BLaER1 (cell line): ENCODE results near the gene KLF6.
A peak's percentile ranks its signal among the peaks of the same experiment; 100 is the strongest.

Experiments
- H3K27ac ChIP-seq: shearing (Covaris generic); formaldehyde crosslinking; 2 replicates; pipeline ENCODE4 v1.8.1; 2022
- H3K27me3 ChIP-seq: shearing (Covaris generic); formaldehyde crosslinking; 2 replicates; pipeline ENCODE4 v1.8.1; 2022
- H3K36me3 ChIP-seq: shearing (Covaris generic); formaldehyde crosslinking; 2 replicates; pipeline ENCODE4 v1.8.1; 2022
- H3K4me1 ChIP-seq: shearing (Covaris generic); formaldehyde crosslinking; 2 replicates; pipeline ENCODE4 v1.8.1; 2022
- H3K4me2 ChIP-seq: shearing (Covaris generic); formaldehyde crosslinking; 2 replicates; pipeline ENCODE4 v1.8.1; 2022
- H3K4me3 ChIP-seq: shearing (Covaris generic); formaldehyde crosslinking; 2 replicates; pipeline ENCODE4 v1.8.1; 2022
- H3K9ac ChIP-seq: shearing (Covaris generic); formaldehyde crosslinking; 2 replicates; pipeline ENCODE4 v1.8.1; 2022
- H3K9me3 ChIP-seq: shearing (Covaris generic); formaldehyde crosslinking; 2 replicates; pipeline ENCODE4 v1.8.1; 2022
- H4K20me1 ChIP-seq: shearing (Covaris generic); formaldehyde crosslinking; 2 replicates; pipeline ENCODE4 v1.8.1; 2022
- Cebpa-rat ChIP-seq: shearing (Covaris generic); IDR thresholded peaks from 2 replicates; pipeline ENCODE4 v1.8.1; 2022

The KLF6 gene

GRCh38 chr10:3782451-3783315, 2.3 kb downstream of the KLF6 start:
- peak overlapping the region; percentile 99 for H3K9ac ChIP-seq
- TF ChIP-seq Cebpa-rat = no peak
- H3K36me3 ChIP-seq = peaks cover 46% of the 10 kb centered on the region
- H3K4me1 ChIP-seq = peaks cover 58% of the 10 kb centered on the region
- H3K27ac ChIP-seq = peak overlapping the region; percentile 97
- peaks cover 62% of the 10 kb centered on the region for H4K20me1 ChIP-seq
- no peaks in the 10 kb centered on the region for H3K27me3 ChIP-seq
- H3K4me2 ChIP-seq = peak overlapping the region; percentile 92
- peak overlapping the region; percentile 86 for H3K4me3 ChIP-seq
- no peaks in the 10 kb centered on the region for H3K9me3 ChIP-seq

GRCh38 chr10:3782146-3782450, 2.9 kb downstream of the KLF6 start:
- Histone ChIP-seq H4K20me1 (peaks cover 68% of the 10 kb centered on the region), H3K4me1 (peaks cover 61% of the 10 kb centered on the region), H3K9ac (peak overlapping the region; percentile 99), H3K9me3 (no peaks in the 10 kb centered on the region), H3K27me3 (no peaks in the 10 kb centered on the region), H3K27ac (peak overlapping the region; percentile 97), H3K4me2 (peak overlapping the region; percentile 92), H3K4me3 (peak overlapping the region; percentile 86), H3K36me3 (peaks cover 50% of the 10 kb centered on the region)
- no peak for TF ChIP-seq Cebpa-rat

- peaks cover 72% of the 10 kb centered on the region for H4K20me1 ChIP-seq
- peak overlapping the region; percentile 97 for H3K27ac ChIP-seq
- peak overlapping the region; percentile 99 for H3K9ac ChIP-seq
- H3K9me3 ChIP-seq = no peaks in the 10 kb centered on the region
- peaks cover 64% of the 10 kb centered on the region for H3K4me1 ChIP-seq
- H3K36me3 ChIP-seq = peaks cover 55% of the 10 kb centered on the region
- peak overlapping the region; percentile 92 for H3K4me2 ChIP-seq
- H3K4me3 ChIP-seq = peak overlapping the region; percentile 86
- TF ChIP-seq Cebpa-rat = no peak
- no peaks in the 10 kb centered on the region for H3K27me3 ChIP-seq
These were observed 3.4 kb downstream of the KLF6 start for GRCh38 chr10:3781468-3782145.

- peak overlapping the region; percentile 92 for H3K4me2 ChIP-seq
- peak overlapping the region; percentile 99 for H3K9ac ChIP-seq
- H3K27me3 ChIP-seq = no peaks in the 10 kb centered on the region
- H3K4me1 ChIP-seq = peaks cover 61% of the 10 kb centered on the region
- H3K36me3 ChIP-seq = peaks cover 62% of the 10 kb centered on the region
- peaks cover 79% of the 10 kb centered on the region for H4K20me1 ChIP-seq
- no peak for TF ChIP-seq Cebpa-rat
- H3K27ac ChIP-seq = peak overlapping the region; percentile 97
- H3K4me3 ChIP-seq = peak overlapping the region; percentile 86
- no peaks in the 10 kb centered on the region for H3K9me3 ChIP-seq
These were observed 4.1 kb downstream of the KLF6 start for GRCh38 chr10:3780771-3781467.

- Histone ChIP-seq H3K27ac (0 out of 2 replicates have a peak overlapping the region, but pooled peaks have one; percentile 32), H3K4me2 (peak overlapping the region; percentile 92), H3K27me3 (no peaks in the 10 kb centered on the region), H3K4me1 (peaks cover 62% of the 10 kb centered on the region), H4K20me1 (peaks cover 87% of the 10 kb centered on the region), H3K9me3 (no peaks in the 10 kb centered on the region), H3K4me3 (peak overlapping the region; percentile 86; the same call in 1 of the 2 replicates), H3K9ac (peak overlapping the region; percentile 99; the same call in 1 of the 2 replicates), H3K36me3 (peaks cover 69% of the 10 kb centered on the region)
- TF ChIP-seq Cebpa-rat = no peak
These were observed 4.8 kb downstream of the KLF6 start for GRCh38 chr10:3780021-3780770.

GRCh38 chr10:3779158-3779741, 5.8 kb downstream of the KLF6 start:
- H3K27ac ChIP-seq = no peak overlapping the region
- H3K36me3 ChIP-seq = peaks cover 70% of the 10 kb centered on the region
- H3K4me1 ChIP-seq = peaks cover 62% of the 10 kb centered on the region
- no peak for TF ChIP-seq Cebpa-rat
- no peaks in the 10 kb centered on the region for H3K9me3 ChIP-seq
- H4K20me1 ChIP-seq = peaks cover 88% of the 10 kb centered on the region
- no peaks in the 10 kb centered on the region for H3K27me3 ChIP-seq
- H3K4me3 ChIP-seq = no peak overlapping the region
- H3K4me2 ChIP-seq = peak overlapping the region; percentile 92; the same call in 1 of the 2 replicates
- no peak overlapping the region for H3K9ac ChIP-seq

GRCh38 chr10:3778692-3779157, 6.3 kb downstream of the KLF6 start:
- no peak for TF ChIP-seq Cebpa-rat
- no peak overlapping the region; the same call in 1 of the 2 replicates for H3K4me2 ChIP-seq
- H3K27ac ChIP-seq = no peak overlapping the region
- H3K9me3 ChIP-seq = no peaks in the 10 kb centered on the region
- peaks cover 70% of the 10 kb centered on the region for H3K36me3 ChIP-seq
- H3K27me3 ChIP-seq = no peaks in the 10 kb centered on the region
- peaks cover 62% of the 10 kb centered on the region for H3K4me1 ChIP-seq
- H3K9ac ChIP-seq = no peak overlapping the region
- H4K20me1 ChIP-seq = peaks cover 87% of the 10 kb centered on the region
- no peak overlapping the region for H3K4me3 ChIP-seq

- peaks cover 62% of the 10 kb centered on the region for H3K4me1 ChIP-seq
- no peak overlapping the region for H3K4me2 ChIP-seq
- no peak overlapping the region for H3K27ac ChIP-seq
- H3K4me3 ChIP-seq = no peak overlapping the region
- H3K9ac ChIP-seq = no peak overlapping the region
- TF ChIP-seq Cebpa-rat = no peak
- no peaks in the 10 kb centered on the region for H3K9me3 ChIP-seq
- peaks cover 81% of the 10 kb centered on the region for H4K20me1 ChIP-seq
- no peaks in the 10 kb centered on the region for H3K27me3 ChIP-seq
- peaks cover 70% of the 10 kb centered on the region for H3K36me3 ChIP-seq
These were observed 6.9 kb downstream of the KLF6 start for GRCh38 chr10:3777981-3778691.
